HepG2 (cell line): ENCODE results near the gene C1QTNF9. TPM values are rescaled to one million over a fixed set of nuclear protein-coding genes. Genes with fewer than 3 reads are reported as not detected.

ENCODE experiments used
- AKAP8 ChIP-seq: sonication (generic); formaldehyde crosslinking; IDR thresholded peaks from 2 replicates; pipeline ENCODE4 v1.5.1; 2020; ENCODE audit warnings: mild to moderate bottlenecking, missing genetic modification reagents
- HOXA7 ChIP-seq: sonication (generic); formaldehyde crosslinking; IDR thresholded peaks from 2 replicates; pipeline ENCODE4 v1.8.1; 2022; ENCODE audit warnings: mild to moderate bottlenecking, missing genetic modification reagents, moderate library complexity
- IRX3 ChIP-seq: sonication (generic); formaldehyde crosslinking; IDR thresholded peaks from 2 replicates; pipeline ENCODE4 v1.8.1; 2023; ENCODE audit warnings: mild to moderate bottlenecking, low read depth, missing genetic modification reagents, borderline replicate concordance
- KLF12 ChIP-seq: sonication (generic); formaldehyde crosslinking; IDR thresholded peaks from 2 replicates; pipeline ENCODE4 v1.4.0; 2020; ENCODE audit warnings: missing genetic modification reagents, borderline replicate concordance
- LCORL ChIP-seq, 2 experiments: fragments of 450-650 bp in 1 of 2; sonication (generic) in 1 of 2; formaldehyde crosslinking in 1 of 2; IDR thresholded peaks; 2 replicates each; pipeline versions ENCODE4 v1.5.0 to v1.6.1; 2017 to 2020; ENCODE audit warnings: antibody characterized with exemption in 1 of 2, missing genetic modification reagents in 1 of 2
- LRRFIP1 ChIP-seq: sonication (generic); formaldehyde crosslinking; conservative IDR thresholded peaks from 2 replicates; pipeline ENCODE4 v1.4.0; 2020; ENCODE audit warnings: missing genetic modification reagents
- MTERF4 ChIP-seq: sonication (generic); formaldehyde crosslinking; IDR thresholded peaks from 2 replicates; pipeline ENCODE4 v1.8.0; 2023; ENCODE audit warnings: mild to moderate bottlenecking, missing genetic modification reagents
- NFE2L2 ChIP-seq: fragments of 150-350 bp; IDR thresholded peaks from 2 replicates; pipeline ENCODE4 v1.6.1; 2014; ENCODE audit warnings: low read length
- NONO ChIP-seq, 2 experiments: fragments of 450-650 bp in 1 of 2; sonication (generic) in 1 of 2; formaldehyde crosslinking in 1 of 2; IDR thresholded peaks in 1 of 2; conservative IDR thresholded peaks in 1 of 2; 2 replicates each; pipeline versions ENCODE4 v1.6.1 to v1.8.0; 2017 to 2022; ENCODE audit warnings: mild to moderate bottlenecking in 1 of 2, missing genetic modification reagents in 1 of 2, moderate library complexity in 1 of 2
- SIN3B ChIP-seq: fragments of 150-350 bp; IDR thresholded peaks from 2 replicates; pipeline ENCODE4 v1.6.1; 2014; ENCODE audit warnings: low read length
- SRSF4 ChIP-seq: fragments of 200-400 bp; formaldehyde crosslinking; IDR thresholded peaks from one replicate; pipeline ENCODE4 v1.6.1; 2018; ENCODE audit warnings: mild to moderate bottlenecking, low read depth, low read length, moderate library complexity; ENCODE audit not compliant: poor library complexity, severe bottlenecking
- ZBTB4 ChIP-seq: sonication (generic); formaldehyde crosslinking; IDR thresholded peaks from 2 replicates; pipeline ENCODE4 v1.4.0; 2020; ENCODE audit warnings: missing genetic modification reagents, mild to moderate bottlenecking, borderline replicate concordance
- ZMYM2 ChIP-seq: sonication (generic); formaldehyde crosslinking; IDR thresholded peaks from 2 replicates; pipeline ENCODE4 v1.8.0; 2022; ENCODE audit warnings: mild to moderate bottlenecking, missing genetic modification reagents
- ZNF607 ChIP-seq: sonication (generic); formaldehyde crosslinking; IDR thresholded peaks from 2 replicates; pipeline ENCODE4 v1.5.1; 2020; ENCODE audit warnings: missing genetic modification reagents, mild to moderate bottlenecking, borderline replicate concordance
- ZNF619 ChIP-seq: sonication (generic); formaldehyde crosslinking; IDR thresholded peaks from 2 replicates; pipeline ENCODE4 v1.4.0; 2020; ENCODE audit warnings: mild to moderate bottlenecking, missing genetic modification reagents
- polyA plus RNA-seq, 8 experiments: library from polyadenylated mRNA; depleted of rRNA in 3 of 8; stranded (reverse) in 7 of 8; unstranded in 1 of 8; fragments of >200 nt; fragmentation: Illumina TruSeq in 4 of 8; extraction: Trizol in 4 of 8; gene quantifications; 2 replicates each; pipeline versions ENCODE4 v1.2.1 to v1.2.3, GENCODE V29; 2011 to 2016; ENCODE audit warnings: low read depth in 4 of 8, missing spikeins in 1 of 8, mixed read lengths in 1 of 8; ENCODE audit not compliant: insufficient read depth in 1 of 8
- total RNA-seq, 5 experiments: library from RNA; depleted of rRNA; stranded (reverse); fragments of >200 nt; fragmentation: Illumina TruSeq; extraction: Trizol; gene quantifications; 2 replicates each; pipeline ENCODE4 v1.2.3, GENCODE V29; 2016; ENCODE audit warnings: low read depth in 1 of 5
- TF ChIP-seq, protein P1 (sequence below): sonication (generic); formaldehyde crosslinking; IDR thresholded peaks from 2 replicates; pipeline ENCODE4 v1.8.1; 2023; ENCODE audit warnings: mild to moderate bottlenecking, inconsistent platforms, moderate library complexity, missing genetic modification reagents, borderline replicate concordance
- TF ChIP-seq, protein P2 (sequence below): sonication (generic); formaldehyde crosslinking; IDR thresholded peaks from 2 replicates; pipeline ENCODE4 v1.8.1; 2023; ENCODE audit warnings: mild to moderate bottlenecking, missing genetic modification reagents, borderline replicate concordance
- TF ChIP-seq, protein P3 (sequence below): sonication (generic); formaldehyde crosslinking; IDR thresholded peaks from 2 replicates; pipeline ENCODE4 v1.4.0; 2020; ENCODE audit warnings: missing genetic modification reagents, low read depth, mild to moderate bottlenecking, borderline replicate concordance

Gene C1QTNF9
- total and polyA plus RNA-seq, 2 of the 13 experiments (the other 11 are each of a cell fraction or from before 2014, with no cell fraction given): not detected

DNA sequence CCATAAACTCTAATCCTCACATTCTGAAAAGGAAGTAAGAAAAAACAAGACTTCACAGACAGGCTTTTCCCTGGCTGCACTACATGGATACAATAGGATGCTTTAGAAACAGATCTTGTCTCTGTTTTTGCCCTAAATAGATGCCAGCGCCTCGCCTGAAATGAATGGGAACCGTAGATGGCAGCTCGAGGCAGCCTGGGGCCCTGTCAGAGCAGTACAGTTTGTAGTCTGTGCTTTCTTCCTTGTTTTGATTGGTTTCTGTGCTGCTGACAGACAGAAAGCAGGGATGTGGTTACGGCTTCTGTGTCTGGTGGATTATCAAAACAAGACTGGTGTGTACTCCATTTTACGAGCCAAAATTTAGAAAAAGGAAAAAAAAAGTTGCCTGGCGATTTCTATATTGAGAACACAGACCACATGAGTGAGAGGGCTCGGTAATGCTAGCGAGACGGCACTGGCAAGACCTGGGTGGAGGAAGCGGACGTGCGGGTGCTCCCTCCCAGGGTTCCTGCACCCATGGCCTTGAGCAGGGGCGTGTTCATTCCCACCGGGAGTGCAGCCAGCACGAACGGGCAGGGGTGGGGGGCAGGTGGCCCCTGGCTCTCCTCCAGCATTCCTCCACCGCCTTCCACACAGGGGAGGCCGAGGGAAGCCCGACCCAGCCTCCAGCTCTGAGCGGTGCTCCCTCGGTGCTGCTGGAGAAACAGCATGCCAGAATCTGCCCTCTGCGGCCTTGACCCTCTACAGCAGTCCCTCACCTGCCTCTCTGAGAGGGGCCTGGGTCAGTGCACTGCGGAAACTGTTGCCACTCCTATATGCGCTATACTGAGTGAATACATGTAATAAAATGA lies 37.6 kb upstream of the C1QTNF9 start (continued):
- TF ChIP-seq ZBTB4 (CRISPR knock-in tag) (no peak), IRX3 (CRISPR knock-in tag) (no peak), LRRFIP1 (CRISPR knock-in tag) (no peak), NONO (IDR thresholded peaks at IDR 0.05) (no peak), NONO (CRISPR knock-in tag; conservative IDR thresholded peaks at IDR 0.05) (0 out of 2 replicates have a peak, but pooled peaks have one; percentile 45), HOXA7 (CRISPR knock-in tag) (no peak), KLF12 (CRISPR knock-in tag) (0 out of 2 replicates have a peak, but pooled peaks have one; percentile 31), ZMYM2 (CRISPR knock-in tag) (0 out of 2 replicates have a peak, but pooled peaks have one; percentile 55), MTERF4 (CRISPR knock-in tag) (no peak), NFE2L2 (no peak), ZNF619 (CRISPR knock-in tag) (no peak), LCORL (IDR thresholded peaks at IDR 0.05) (no peak), LCORL (CRISPR knock-in tag; IDR thresholded peaks at IDR 0.05) (peak; percentile 94), AKAP8 (CRISPR knock-in tag) (no peak), SRSF4 (no peak), ZNF607 (CRISPR knock-in tag) (no peak), SIN3B (no peak)
- TF ChIP-seq, protein P1, sequence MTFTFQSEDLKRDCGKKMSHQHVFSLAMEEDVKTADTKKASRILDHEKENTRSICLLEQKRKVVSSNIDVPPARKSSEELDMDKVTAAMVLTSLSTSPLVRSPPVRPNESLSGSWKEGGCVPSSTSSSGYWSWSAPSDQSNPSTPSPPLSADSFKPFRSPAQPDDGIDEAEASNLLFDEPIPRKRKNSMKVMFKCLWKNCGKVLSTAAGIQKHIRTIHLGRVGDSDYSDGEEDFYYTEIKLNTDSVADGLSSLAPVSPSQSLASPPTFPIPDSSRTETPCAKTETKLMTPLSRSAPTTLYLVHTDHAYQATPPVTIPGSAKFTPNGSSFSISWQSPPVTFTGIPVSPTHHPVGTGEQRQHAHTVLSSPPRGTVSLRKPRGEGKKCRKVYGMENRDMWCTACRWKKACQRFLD: no peak
- TF ChIP-seq, protein P2, sequence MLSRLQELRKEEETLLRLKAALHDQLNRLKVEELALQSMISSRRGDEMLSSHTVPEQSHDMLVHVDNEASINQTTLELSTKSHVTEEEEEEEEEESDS (CRISPR knock-in tag): no peak
- TF ChIP-seq, protein P3, sequence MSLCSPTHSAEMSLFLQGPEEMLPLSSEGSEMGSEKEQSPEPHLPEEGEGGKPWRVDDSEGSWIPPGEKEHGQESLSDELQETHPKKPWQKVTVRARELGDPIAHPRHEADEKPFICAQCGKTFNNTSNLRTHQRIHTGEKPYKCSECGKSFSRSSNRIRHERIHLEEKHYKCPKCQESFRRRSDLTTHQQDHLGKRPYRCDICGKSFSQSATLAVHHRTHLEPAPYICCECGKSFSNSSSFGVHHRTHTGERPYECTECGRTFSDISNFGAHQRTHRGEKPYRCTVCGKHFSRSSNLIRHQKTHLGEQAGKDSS (CRISPR knock-in tag): peak; percentile 66; the same call in 1 of the 2 replicates
